Measurements from ENCODE around the gene LRRC8D.

The LRRC8D gene

DNA sequence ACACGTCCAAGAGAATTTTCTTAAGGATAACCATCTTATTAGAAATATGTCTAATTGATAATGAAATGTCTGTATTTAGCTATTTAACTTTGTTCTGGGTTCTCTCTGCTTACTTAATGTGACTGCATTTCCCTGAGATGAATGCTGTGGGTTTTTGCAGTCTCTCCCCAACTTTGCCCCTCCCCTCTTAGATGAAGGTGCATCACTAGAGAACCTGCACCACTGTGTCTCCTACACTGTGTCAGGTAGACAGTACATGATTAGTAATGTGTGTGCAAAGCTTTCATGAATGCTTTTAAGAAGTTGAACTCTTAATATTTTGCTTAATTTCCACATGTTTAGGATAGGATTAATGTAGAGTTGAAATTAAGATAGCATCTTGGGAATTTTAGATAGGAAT, 51.7 kb downstream of the LRRC8D start:
- DNase-seq: no peak

DNA sequence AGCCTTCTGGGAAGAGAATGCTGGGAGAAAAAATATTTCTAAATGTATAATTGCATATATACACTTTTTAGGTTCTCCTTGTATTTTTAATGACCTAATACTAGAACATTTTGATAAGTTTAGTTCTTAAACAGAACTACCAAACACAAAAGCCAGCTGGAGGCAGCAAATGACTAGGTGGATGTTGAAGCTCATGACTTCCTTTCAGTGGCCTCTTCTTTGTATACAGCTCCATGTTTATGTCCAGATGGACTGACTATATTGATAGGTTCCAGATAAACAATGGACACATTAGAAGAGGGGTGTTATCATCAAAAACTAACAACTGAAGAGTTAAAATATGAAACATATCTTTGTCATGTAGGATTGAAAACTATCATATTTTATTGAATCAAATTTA, 52.5 kb downstream of the LRRC8D start:
- DNase-seq: no peak

DNA sequence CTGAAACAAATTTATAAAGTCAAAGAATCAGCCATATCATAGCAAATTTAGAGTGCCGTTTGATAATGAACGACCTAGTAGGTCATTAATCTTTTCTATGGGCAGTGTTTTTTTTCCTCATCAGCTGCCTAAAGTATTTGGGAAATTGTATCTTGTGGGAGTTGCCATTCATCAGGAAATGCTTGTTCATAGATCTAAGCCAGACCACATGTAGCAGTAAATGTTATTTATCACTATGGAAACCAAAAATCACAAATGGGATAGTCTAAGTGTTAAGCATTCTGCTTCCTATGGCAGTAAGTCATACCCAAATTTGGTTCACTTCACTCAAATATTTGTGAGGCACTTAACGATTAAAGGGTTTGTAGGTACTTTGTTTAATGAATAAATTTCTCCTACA, 52.9 kb downstream of the LRRC8D start:
- DNase-seq: peak in 1 of 2 donors; percentile 15

DNA sequence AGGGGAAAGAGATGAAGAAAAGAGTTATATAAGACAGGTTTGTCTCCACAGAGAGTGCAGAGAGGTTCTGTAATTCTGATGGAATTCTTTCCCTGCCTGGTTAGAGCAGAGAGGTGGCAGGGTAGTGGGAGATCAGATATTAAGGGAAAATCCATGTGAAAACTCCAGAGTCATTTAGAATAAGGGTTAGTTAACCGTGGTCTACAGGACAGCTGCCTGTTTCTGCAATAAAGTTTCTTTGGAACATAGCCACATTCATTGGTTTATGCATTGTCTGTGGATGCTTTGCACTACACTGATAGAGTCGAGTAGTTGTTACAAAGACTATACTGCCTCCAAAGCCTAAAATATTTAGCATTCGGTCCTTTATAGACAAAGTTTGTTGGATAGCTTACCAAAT, 55.6 kb downstream of the LRRC8D start:
- no peak for DNase-seq

DNA sequence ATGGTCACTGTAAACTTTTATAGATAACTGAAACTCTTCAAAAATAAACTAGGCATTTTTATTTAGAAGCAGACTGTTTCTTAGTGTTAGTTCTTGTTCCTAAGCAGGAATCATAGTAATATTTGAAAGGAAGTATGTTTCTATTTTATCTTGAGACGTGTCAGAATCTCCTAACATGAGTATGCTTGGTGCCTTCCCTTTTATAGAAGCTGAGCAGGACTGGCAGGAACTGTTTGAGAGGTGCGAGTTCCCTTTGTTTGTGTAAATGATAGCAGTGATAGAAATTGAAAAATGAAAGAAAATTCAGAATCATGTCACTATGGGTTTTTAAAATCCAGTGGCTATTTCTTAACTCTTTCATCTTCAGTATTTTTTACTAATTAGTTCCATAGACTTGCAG, 56.9 kb downstream of the LRRC8D start:
- no peak for DNase-seq

DNA sequence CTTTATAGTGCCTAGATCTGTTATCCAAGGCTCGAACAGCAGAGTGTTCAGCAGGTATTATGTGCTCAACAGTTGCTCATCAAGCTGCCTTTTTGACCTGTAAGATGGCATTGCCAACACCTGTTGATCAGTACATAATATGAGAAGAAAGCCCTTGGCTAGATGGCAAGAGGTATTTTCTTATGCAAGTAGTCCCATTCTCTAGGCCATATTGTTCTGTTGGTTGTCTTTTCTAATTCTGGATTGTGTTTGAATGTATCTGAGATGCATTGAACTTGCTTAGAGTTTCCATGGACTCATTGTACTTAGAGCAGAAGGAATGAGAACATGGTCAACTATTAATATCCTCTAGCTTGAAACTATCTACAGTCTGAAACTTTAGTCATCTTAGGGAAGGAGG, 57.4 kb downstream of the LRRC8D start:
- no peak for DNase-seq

DNA sequence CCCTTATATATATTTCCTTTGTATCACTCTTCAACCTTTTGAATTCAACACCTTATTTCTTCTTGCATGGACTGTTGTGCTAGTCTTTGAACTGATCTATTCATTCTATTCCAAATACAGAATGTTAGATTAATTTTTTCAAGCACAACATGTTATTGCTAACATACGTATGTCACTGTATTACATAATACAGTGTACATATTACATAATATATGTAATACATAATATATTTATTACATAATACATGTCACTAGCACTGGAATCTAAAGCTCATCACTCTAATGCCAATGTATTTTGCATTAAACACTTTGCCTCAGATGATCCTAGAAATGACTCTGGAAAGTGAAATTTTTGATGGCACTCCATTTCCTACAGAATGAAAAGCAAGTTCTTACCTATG, 59.8 kb downstream of the LRRC8D start:
- DNase-seq: no peak

DNA sequence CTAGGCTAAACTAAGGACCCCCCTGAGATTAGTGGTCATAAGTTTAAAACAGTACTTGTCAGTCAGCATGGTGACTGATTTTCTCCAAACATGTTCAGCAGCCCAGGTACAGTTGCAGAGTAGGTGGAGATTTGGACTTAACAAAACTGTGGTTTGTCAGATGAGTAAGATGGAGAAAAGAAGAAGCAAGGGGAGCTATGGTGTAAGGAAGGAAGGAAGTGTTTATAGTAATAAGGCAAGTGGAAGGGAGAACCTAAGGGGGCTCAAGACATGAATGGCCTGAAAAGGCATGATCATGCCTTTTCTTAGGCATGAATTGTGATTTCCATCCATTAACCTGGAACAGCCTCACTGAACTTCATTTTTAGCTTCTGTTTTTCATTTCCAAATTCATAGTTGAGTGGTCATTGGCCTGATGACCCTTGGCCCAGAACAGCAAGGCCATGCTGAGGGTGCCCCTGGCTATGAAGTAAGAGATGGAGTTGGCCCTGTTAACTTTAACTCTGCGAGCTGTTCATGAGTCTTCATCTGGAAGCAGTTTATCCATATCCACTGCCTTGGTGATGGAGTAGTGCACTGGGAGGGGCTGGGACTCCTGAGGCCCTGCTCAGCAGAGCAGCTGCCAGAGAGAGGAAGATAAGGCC, 60.7 kb downstream of the LRRC8D start:
- no peak for DNase-seq

DNA sequence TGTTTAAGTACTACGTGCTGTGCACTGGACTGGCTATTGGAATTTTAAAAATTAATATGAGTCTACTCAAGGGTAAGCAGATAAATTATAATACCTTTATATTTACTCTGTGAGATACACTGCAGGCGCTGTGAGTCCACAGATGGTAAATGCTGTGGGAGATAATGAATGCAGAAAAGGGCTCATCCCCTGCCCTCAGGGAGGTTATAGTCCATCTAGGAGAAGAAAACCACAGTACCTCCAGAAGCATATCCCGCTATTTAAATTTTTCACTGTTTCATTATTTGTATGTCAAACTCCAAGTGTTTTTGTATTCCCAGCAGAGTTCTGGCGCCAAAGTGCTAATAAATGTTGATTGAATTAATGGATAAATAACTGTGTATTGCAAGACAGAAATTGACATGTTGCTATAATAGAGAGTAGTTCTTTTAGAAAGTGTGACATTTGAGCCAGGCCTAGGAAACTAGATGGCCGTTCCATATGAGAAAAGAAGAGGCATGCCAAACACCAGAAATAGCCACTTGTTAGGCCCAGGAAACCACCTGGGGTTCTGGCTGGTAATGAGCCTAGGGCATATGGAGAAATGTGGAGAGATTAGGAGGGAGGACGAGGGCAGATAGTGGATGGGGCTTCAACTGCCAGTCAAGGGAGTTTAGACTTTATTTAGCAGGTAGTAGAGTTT, 61.7 kb downstream of the LRRC8D start:
- DNase-seq: no peak

DNA sequence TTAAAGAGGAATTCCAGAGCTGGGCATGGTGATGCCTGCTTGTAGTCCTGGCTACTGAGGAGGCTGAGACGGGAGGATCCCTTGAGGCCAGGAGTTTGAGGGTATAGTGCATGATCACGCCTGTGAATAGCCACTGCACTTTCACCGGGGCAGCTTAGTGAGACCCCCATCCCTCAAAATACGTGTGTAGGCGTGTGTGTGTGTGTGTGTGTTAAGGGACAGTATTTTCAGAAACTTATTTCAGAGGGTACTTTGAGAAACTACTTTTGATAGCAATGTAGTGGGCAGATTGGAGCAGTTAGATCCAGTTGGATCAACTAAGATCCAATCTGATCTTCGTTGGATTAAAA, 62.2 kb downstream of the LRRC8D start:
- no peak for DNase-seq

DNA sequence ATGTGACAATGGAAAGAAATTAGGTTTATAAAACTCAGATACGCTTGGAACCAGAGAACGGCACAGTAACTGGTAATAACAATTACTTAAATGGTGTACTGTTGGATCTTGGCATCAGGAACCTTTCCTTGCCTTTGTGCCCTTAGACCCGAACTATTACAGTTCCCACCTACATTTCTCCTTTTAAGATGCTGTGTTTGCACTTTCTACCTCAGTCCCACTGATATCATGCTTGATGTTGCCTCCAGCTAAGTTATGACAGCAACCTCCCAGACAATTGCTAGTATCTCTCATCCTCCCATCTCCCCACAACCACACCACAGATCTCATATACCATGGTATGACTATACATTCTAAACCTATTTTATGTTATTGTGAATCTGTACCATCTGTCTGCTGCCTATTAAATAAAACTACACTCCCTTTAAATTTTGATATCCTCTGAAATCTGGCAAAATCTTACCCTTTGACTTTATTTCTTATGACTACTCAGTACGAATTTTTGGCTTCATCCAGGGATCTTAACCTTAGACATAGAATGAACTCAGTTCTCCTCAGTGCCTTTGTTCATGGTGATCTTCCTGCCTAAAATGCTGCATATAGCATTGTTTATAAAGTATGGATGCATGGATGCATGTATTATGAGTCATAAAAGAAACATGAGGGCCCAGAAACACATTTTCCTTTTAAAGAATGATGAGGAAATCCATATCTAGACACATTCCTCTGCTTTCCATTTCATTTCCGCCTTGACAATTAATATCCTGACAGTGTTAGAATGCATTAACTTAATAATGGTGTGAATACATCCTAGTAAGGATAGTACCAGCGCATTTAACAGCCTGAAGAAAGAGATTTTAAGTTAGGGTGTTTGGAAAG, 64.1 kb downstream of the LRRC8D start:
- no peak for DNase-seq

DNA sequence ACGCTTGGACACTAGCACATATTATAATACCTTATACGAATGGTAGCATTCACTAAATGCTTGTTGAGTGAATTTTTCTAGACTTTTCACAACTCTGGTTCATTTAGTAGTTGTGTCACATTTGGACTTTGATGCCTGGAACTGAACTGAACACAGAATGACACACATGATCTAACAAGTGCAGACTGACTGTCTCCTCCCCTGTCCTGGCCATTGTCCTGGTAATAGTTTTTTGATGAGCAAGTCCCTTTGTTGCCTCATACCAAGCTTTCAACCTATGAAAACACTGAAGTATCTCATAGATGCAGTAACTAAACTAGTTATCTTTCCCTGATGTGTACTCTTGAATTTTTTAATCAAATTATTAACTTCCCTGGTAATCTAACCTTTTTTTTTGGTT, 66.4 kb downstream of the LRRC8D start:
- no peak for DNase-seq

DNA sequence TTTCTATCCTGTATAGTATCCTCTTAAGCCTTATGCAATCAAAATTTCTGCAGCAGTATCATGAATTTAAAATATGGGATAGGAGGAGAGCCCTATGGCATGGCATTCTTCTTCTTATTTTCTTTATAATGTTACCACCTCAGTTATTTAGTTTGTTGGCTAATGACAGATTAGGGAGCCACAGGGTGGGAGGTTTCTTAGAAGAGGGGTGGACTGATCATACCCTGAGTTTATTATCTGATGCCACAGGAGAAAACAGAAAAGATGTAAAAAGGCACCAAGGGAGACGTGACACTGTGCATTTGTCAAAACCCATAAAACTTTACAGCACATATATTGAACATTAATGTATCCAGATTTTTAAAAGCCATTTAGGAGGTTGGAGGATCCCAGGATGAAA, 66.9 kb downstream of the LRRC8D start:
- DNase-seq: no peak

DNA sequence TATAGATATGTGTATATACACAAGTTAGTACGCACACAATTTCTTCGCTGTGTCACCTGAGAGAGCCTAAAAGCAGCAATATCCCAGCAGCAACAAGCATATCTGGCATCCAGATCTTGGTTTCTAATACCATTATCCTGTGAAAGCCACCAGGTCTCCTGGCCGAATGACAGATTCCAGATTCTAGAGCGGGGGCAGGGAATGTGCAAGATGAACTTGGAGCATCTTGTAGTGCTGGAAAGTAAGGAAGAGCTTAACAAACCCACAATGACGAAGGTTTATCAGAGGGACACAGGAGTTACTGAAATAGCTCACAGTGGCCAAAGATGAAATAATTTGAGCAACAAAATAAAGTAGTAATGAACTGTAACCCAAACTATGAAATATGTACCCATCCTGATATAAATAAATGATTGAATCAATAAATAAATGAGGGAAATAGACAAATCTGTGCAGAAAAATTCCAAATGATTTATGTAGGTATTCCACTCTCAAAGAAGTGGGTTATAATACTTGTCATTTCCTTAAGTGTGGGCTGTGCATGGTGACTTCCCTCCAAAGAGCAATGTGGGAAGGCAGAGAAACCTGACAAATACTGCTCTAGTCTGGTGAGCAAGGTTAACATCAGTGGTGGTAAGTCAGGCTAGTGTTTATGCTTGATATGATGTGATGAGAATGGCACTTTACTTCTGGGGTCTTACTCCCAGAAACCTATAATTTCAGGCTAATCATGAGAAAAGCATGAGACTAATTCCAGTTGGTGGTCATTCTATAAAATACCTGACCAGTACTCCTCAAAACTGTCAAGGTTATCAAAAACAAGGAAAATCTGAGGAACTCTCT, 67.9 kb downstream of the LRRC8D start:
- no peak for DNase-seq

DNA sequence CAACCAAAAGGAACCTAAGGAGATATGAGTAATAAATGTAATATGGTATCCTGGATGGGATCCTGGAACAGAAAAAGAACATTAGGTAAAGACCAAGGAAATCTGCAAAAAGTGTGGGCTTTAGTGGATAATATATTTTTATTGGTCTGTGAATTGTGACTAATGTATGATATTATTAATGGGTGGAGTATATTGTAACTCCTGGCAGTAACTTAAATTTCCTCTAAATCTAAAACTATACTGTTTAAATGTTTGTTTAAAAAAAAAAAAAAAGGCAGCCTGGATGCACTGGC, 68.4 kb downstream of the LRRC8D start:
- no peak for DNase-seq

DNA sequence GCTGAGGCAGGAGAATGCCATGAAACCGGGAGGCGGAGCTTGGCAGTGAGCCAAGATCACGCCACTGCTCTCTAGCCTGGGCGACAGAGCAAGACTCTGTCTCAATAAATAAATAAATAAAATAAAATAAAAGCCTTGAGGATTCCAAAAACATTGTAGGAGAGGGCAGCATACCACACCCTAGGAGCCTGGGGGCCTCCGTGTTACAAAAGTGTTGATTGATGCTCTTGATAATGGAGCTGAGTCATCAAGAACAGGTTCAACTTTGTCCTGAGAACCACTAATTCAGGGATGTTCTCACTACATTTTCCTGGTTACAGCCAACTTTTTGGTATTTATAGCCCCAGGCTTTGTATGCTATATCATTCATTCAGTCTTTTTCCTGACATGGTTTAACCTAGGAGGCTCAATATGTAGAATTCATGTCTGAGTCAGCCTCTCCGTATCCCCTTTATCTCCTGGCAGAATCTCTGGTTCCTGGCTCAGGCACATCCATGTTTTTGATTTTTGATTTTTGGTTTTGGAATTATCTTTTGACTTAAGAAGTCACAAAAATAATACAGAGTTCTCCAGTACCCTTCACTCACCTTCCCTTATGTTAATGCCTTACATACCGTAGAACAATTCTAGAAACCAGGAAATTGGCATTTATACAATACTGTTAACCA, 69.4 kb downstream of the LRRC8D start:
- DNase-seq: no peak

DNA sequence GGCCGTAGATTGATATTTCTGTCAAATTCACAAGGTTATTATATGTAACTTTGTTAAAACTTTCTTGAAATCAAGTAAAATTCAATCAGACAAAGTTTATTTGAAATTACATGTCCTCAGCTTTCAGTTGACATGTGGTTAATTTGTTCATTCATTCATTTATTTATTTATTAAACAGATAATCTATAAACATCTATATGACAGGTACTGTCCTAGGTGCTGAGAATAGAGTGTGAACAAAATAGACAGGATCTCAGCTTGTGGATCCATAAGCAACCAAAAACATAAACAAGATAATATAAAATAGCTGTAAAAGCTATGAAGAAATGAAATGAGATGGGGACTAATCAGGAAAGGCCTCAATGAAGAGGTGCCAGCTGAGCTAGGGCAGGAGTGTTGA, 72.0 kb downstream of the LRRC8D start:
- DNase-seq: no peak

DNA sequence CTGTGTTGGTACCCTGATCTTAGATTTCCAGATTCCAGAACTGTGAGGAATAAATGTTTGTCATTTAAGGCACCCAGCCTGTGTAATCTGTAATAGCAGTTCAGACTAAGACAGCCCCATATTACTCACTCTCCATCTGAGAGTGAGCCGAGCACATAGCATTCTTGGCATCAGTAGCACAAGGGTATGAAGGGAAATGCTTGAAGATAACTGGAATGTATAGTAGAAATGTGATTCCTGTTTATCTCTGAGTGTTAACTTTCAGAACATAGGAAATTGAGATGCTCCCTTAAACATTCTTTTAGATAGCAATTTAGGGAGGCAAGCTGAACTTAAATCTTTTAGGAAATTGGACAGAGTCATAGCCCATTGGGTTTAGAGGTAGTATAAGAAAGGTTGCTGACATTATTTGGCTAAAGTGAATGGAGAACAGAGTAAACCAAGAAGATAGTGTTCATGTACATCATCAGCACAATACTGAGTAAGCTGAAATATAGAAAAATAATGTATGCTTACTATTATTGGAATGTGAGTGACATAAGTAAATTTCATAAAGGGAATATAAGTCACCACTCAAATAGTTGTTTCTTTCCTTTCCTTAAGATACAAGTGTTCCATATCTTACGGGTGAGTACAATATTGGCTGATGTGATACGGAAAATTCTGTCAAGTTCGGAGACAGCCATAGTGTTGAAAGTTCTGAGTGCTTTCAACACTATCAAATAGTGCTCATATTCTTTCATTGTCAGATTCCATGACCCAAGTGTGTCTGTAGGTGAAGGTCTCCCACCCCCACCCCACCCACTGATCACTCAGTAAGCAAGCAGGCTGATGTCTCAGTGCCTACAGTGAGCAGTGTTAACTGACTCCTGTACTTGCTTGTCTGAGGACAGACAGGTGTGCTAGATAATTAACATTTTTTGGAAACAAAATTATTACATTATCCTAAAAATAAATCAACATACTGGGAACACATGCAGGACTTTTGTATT, 73.7 kb downstream of the LRRC8D start:
- DNase-seq: no peak

DNA sequence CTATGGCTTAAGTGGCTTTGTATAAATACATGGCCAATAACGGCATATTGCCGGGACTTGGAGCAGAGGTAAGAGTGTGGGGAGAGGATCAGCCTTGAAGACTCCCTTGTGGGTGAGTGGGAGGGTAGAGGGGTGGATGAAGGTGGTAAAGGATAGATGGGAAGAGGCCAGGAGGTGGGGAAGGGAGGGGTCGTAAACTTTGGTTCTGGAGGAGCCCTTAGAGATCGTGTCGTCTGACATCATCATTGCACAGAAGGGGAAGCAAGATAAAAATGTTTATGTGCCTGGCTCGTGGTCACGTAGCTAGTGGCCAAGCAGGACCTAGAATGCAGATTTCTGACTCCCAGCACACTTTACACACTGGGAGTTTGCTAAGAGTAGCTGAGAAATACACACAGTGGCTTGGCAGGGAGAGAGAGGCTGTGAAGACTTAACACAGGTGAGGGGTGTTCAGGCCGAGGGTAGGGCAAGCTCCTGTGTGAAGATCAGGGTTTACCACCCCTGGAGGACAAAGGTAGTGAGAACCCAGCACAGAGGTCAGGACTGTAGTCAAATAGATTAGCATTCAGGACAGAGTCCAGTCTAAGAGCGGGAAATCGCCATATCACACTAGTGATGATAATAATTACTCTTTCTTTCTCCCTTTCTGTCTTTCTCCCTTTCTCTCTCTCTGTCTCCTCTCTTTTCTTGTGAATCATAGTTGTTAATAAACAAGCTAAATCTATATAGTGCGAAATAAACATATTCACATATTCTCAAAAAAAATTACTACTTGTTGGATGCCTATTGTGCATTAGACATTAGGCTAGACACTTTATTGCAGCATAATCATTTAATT, 75.5 kb downstream of the LRRC8D start:
- no peak for DNase-seq

DNA sequence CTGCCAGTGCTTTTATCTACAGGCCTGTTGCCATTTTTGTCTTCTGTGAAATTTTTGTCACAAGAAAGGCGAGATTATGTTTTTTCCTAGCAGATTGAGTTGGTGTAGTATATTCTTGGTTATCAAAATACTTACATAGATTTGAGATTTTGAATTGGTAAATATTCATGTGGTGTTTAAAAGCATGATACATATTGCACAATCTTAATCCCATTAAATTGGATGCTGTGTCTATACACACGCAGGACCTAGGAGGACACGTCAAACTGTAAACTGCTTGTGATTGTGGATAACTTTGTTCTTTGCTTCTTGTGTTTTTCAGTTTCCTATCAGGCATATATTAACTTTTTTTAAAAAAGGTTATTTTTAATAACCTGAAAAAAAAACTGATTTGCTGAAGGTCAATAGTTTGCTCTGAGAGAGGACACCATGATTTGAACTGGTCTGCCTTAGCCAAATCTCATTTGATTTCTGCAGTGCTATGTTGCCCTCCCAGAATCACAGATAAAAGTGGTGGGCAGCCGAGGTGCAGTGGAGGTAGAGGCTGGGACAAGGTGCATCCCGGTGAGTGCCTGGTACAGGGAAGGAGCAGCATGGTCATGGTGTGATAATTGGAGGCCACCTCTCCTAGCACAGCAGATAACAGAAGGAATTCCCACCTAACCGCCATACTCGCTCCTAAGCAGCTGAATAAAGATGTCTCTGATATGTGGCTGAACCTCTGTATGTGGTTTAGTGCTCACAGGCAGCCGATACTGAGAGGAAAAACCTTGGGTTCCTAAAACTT, 76.7 kb downstream of the LRRC8D start:
- DNase-seq: no peak

All from CD4-positive, alpha-beta T cell treated with Interferon alpha-2 for 1 hour (primary cell).